Uterus (tissue), 2 donors: Measurements from ENCODE around the gene P4HA1.

Experiments used
- CTCF ChIP-seq, 4 experiments: fragments of 200-600 bp in 2 of 4; fragments of 450-650 bp in 2 of 4; sonication (generic) in 2 of 4; IDR thresholded peaks; one replicate each; pipeline ENCODE4 v1.5.1; 2016 to 2019; ENCODE audit warnings: antibody characterized with exemption in 4 of 4, mild to moderate bottlenecking in 2 of 4, moderate library complexity in 1 of 4
- POLR2A ChIP-seq, 2 donors: fragments of 450-650 bp; IDR thresholded peaks; one replicate each; pipeline ENCODE4 v1.6.1; 2016; ENCODE audit warnings: antibody characterized with exemption in 2 of 2, mild to moderate bottlenecking in 1 of 2, moderate library complexity in 1 of 2

- TF ChIP-seq CTCF (IDR thresholded peaks at IDR 0.05), result no peak
- no peak for TF ChIP-seq POLR2A (IDR thresholded peaks at IDR 0.05)
Measured at GRCh38 chr10:73043766-73044377, 52.8 kb downstream of the P4HA1 start.
